Lower leg skin (tissue), 4 donors: ENCODE results near the gene TCP11. TPM values are rescaled to one million over a fixed set of nuclear protein-coding genes. Genes with fewer than 3 reads are reported as not detected.

Experiments used
- DNase-seq, 2 donors: peaks; one replicate each; pipeline ENCODE4 v3.0.0-alpha.2; 2019; ENCODE audit warnings: low spot score in 2 of 2
- H3K4me3 ChIP-seq: fragments of 200-600 bp; sonication (generic); 2 replicates; pipeline ENCODE4 v1.5.1; 2017; ENCODE audit warnings: mild to moderate bottlenecking, low read depth; ENCODE audit not compliant: poor library complexity, severe bottlenecking
- CTCF ChIP-seq, 3 donors: fragments of 450-650 bp; IDR thresholded peaks; one replicate each; pipeline ENCODE4 v1.5.1; 2016; ENCODE audit warnings: antibody characterized with exemption in 3 of 3, mild to moderate bottlenecking in 3 of 3, moderate library complexity in 2 of 3
- POLR2A ChIP-seq, 2 donors: fragments of 450-650 bp; IDR thresholded peaks; one replicate each; pipeline ENCODE4 v1.6.1; 2016 to 2017; ENCODE audit warnings: antibody characterized with exemption in 2 of 2, mild to moderate bottlenecking in 1 of 2, moderate library complexity in 1 of 2
- WGBS, 2 donors: methylation state at CpG; one replicate each; pipeline ENCODE4 v1.1.5; 2018; 5-methylcytosine and 5-hydroxymethylcytosine counted together
- intact Hi-C: fragments of 100-400 bp; cut with DNase I; formaldehyde crosslinking; loops from one replicate; pipeline ENCODE4 v1.15.0; 2023; ENCODE audit warnings: low total_unique reads
- total RNA-seq, 4 donors: library from RNA; depleted of rRNA; stranded (reverse); fragments of >200 nt; gene quantifications; one replicate each; pipeline ENCODE4 v1.1.0, GENCODE V29; 2016

The TCP11 gene
- total RNA-seq, 4 donors from 2014 or later = 0.97 to 1.7 TPM; not detected in 2

GRCh38 chr6:35068206-35068605 lies 72.9 kb downstream of the TCP11 start:
- intact Hi-C loops = no loop called here
- no peak for DNase-seq
- H3K4me3 ChIP-seq = no peak overlapping the region
- TF ChIP-seq POLR2A (IDR thresholded peaks at IDR 0.05) (no peak), CTCF (IDR thresholded peaks at IDR 0.05) (no peak)
- 36 to 45% methylated on average over 9 of the region's 9 CpGs for WGBS, 2 donors

Other genes with a start within 250 kb of the TCP11 start
- under 1 TPM in 3 of 4 donors, not detected in 1; 0.13 to 0.91 (median 0.39) TPM for gene SCUBE3, start 72.6 kb upstream of the TCP11 start, total RNA-seq
- gene ZNF76, start 118.4 kb upstream of the TCP11 start, total RNA-seq = 10 to 100 TPM; 12.4 to 21.4 (median 16.8) TPM
- gene DEF6, start 156.5 kb upstream of the TCP11 start, total RNA-seq = 10 to 100 TPM; 30.1 to 53.3 (median 39.4) TPM
- 10 to 100 TPM; 22.6 to 33.8 (median 27.1) TPM for gene PPARD, start 201.2 kb upstream of the TCP11 start, total RNA-seq